Measurements from ENCODE around the gene CDHR2. TPM values are rescaled to one million over a fixed set of nuclear protein-coding genes. Genes with fewer than 3 reads are reported as not detected.
A peak's percentile ranks its signal among the peaks of the same experiment; 100 is the strongest.

CDHR2 gene
- total RNA-seq, 4 donors from 2014 or later, result 0.10 to 0.23 TPM; not detected in 2

GRCh38 chr5:176577312-176578176 is 28.4 kb downstream of the CDHR2 start:
- DNase-seq (ENCODE audit: low spot score in 2 of 2), result no peak
- TF ChIP-seq POLR2AphosphoS5 (IDR thresholded peaks at IDR 0.05), result no peak
- TF ChIP-seq, protein P1, sequence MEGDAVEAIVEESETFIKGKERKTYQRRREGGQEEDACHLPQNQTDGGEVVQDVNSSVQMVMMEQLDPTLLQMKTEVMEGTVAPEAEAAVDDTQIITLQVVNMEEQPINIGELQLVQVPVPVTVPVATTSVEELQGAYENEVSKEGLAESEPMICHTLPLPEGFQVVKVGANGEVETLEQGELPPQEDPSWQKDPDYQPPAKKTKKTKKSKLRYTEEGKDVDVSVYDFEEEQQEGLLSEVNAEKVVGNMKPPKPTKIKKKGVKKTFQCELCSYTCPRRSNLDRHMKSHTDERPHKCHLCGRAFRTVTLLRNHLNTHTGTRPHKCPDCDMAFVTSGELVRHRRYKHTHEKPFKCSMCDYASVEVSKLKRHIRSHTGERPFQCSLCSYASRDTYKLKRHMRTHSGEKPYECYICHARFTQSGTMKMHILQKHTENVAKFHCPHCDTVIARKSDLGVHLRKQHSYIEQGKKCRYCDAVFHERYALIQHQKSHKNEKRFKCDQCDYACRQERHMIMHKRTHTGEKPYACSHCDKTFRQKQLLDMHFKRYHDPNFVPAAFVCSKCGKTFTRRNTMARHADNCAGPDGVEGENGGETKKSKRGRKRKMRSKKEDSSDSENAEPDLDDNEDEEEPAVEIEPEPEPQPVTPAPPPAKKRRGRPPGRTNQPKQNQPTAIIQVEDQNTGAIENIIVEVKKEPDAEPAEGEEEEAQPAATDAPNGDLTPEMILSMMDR (IDR thresholded peaks at IDR 0.05), result no peak
- no peak for TF ChIP-seq POLR2A (IDR thresholded peaks at IDR 0.05)
- no peak for TF ChIP-seq EP300 (IDR thresholded peaks at IDR 0.05)
- no peak overlapping the region for H3K4me3 ChIP-seq
- no peaks in the 10 kb centered on the region for H3K4me1 ChIP-seq
- no peaks in the 10 kb centered on the region for H3K36me3 ChIP-seq
- H3K27me3 ChIP-seq, result peaks cover 11% of the 10 kb centered on the region
- no peaks in the 10 kb centered on the region for H3K9me3 ChIP-seq
- no peak overlapping the region for H3K27ac ChIP-seq
- 80% methylated on average over 30 of the region's 36 CpGs for WGBS

DNA sequence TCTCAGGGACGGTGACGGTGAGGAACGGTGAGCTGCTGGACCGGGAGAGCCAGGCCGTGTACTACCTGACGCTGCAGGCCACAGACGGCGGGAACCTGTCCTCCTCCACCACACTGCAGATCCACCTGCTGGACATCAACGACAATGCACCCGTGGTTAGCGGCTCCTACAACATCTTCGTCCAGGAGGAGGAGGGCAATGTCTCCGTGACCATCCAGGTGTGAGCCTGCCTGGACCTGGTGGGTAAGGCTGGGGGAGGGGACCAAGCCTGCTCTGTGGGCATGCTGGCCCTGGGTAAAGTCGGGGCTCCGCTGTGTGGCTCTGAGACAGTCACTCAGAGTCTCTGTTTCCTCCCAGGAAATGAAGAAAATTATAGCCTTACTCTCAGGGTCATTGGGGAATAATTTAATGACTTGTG is 29.3 kb downstream of the CDHR2 start:
- no peak overlapping the region for H3K27ac ChIP-seq
- peaks cover 9% of the 10 kb centered on the region for H3K27me3 ChIP-seq
- no peak for DNase-seq (ENCODE audit: low spot score in 2 of 2)
- no peaks in the 10 kb centered on the region for H3K9me3 ChIP-seq
- WGBS, result 69% methylated on average over 3 of the region's 15 CpGs
- no peak for TF ChIP-seq POLR2AphosphoS5 (IDR thresholded peaks at IDR 0.05)
- TF ChIP-seq POLR2A (IDR thresholded peaks at IDR 0.05), result no peak
- TF ChIP-seq, protein P1 (IDR thresholded peaks at IDR 0.05), result peak in 1 of 2 donors; percentile 43
- no peak for TF ChIP-seq EP300 (IDR thresholded peaks at IDR 0.05)
- no peaks in the 10 kb centered on the region for H3K36me3 ChIP-seq
- no peak overlapping the region for H3K4me3 ChIP-seq
- no peaks in the 10 kb centered on the region for H3K4me1 ChIP-seq

- WGBS, result 55% methylated on average over 4 of the region's 4 CpGs
- no peak for DNase-seq (ENCODE audit: low spot score in 2 of 2)
- no peak overlapping the region for H3K4me3 ChIP-seq
- no peaks in the 10 kb centered on the region for H3K4me1 ChIP-seq
- no peaks in the 10 kb centered on the region for H3K36me3 ChIP-seq
- peaks cover under 1% of the 10 kb centered on the region for H3K9me3 ChIP-seq
- peaks cover 9% of the 10 kb centered on the region for H3K27me3 ChIP-seq
- TF ChIP-seq, protein P1 (IDR thresholded peaks at IDR 0.05), result no peak
- no peak for TF ChIP-seq POLR2AphosphoS5 (IDR thresholded peaks at IDR 0.05)
- no peak overlapping the region for H3K27ac ChIP-seq
Observed at GRCh38 chr5:176579323-176579722, 30.2 kb downstream of the CDHR2 start.

GRCh38 chr5:176581361-176581760 is 32.2 kb downstream of the CDHR2 start:
- Histone ChIP-seq H3K4me3 (no peak overlapping the region), H3K27ac (no peak overlapping the region), H3K36me3 (no peaks in the 10 kb centered on the region), H3K27me3 (no peaks in the 10 kb centered on the region), H3K4me1 (no peaks in the 10 kb centered on the region), H3K9me3 (peaks cover 6% of the 10 kb centered on the region)
- 73% methylated on average over 3 of the region's 12 CpGs for WGBS
- no peak for TF ChIP-seq EP300 (IDR thresholded peaks at IDR 0.05)
- no peak for TF ChIP-seq POLR2A (IDR thresholded peaks at IDR 0.05)
- TF ChIP-seq, protein P1 (IDR thresholded peaks at IDR 0.05), result no peak
- TF ChIP-seq POLR2AphosphoS5 (IDR thresholded peaks at IDR 0.05), result no peak
- no peak for DNase-seq (ENCODE audit: low spot score in 2 of 2)

DNA sequence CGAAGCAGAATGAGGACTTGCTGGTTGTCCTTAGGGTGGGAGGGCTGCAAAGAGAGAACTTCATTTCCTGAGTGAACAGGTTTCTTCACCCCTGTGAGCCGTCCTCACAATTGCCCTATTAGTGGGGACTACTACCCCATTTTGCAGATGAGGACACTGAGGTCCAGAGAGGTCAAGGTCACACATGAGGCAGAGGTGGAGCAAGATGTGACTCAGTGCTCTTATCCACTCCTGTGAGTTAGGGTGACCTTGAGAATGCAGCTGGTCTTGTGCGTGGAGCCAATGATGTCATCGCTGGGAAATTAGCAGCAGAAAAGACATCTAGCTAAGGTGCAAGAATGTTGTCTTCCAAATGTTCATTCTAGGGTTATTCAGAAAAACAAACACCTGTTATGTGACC is 33.9 kb downstream of the CDHR2 start:
- 84% methylated on average over 4 of the region's 4 CpGs for WGBS
- peaks cover 6% of the 10 kb centered on the region for H3K9me3 ChIP-seq

More for the DNA sequence above, 33.9 kb downstream of the CDHR2 start:
- Histone ChIP-seq H3K4me3 (no peak overlapping the region), H3K4me1 (no peaks in the 10 kb centered on the region), H3K27me3 (no peaks in the 10 kb centered on the region), H3K36me3 (no peaks in the 10 kb centered on the region), H3K27ac (no peak overlapping the region)
- DNase-seq (ENCODE audit: low spot score in 2 of 2), result no peak
- TF ChIP-seq, protein P1 (IDR thresholded peaks at IDR 0.05), result no peak
- TF ChIP-seq EP300 (IDR thresholded peaks at IDR 0.05), result no peak
- no peak for TF ChIP-seq POLR2AphosphoS5 (IDR thresholded peaks at IDR 0.05)
- TF ChIP-seq POLR2A (IDR thresholded peaks at IDR 0.05), result no peak

Measured in suprapubic skin (tissue), 4 donors.